VCaP (cell line): Measurements from ENCODE around the gene RGP1.

ENCODE experiments used
- H3K27ac ChIP-seq: fragments of 450-650 bp; 2 replicates; pipeline ENCODE4 v1.5.1; 2017
- TF ChIP-seq, protein P1 (sequence below): fragments of 450-650 bp; conservative IDR thresholded peaks from 2 replicates; pipeline ENCODE4 v1.5.1; 2017; ENCODE audit warnings: mild to moderate bottlenecking, moderate library complexity

RGP1 gene

GRCh38 chr9:35774907-35775635, 26.0 kb downstream of the RGP1 start:
- TF ChIP-seq, protein P1, sequence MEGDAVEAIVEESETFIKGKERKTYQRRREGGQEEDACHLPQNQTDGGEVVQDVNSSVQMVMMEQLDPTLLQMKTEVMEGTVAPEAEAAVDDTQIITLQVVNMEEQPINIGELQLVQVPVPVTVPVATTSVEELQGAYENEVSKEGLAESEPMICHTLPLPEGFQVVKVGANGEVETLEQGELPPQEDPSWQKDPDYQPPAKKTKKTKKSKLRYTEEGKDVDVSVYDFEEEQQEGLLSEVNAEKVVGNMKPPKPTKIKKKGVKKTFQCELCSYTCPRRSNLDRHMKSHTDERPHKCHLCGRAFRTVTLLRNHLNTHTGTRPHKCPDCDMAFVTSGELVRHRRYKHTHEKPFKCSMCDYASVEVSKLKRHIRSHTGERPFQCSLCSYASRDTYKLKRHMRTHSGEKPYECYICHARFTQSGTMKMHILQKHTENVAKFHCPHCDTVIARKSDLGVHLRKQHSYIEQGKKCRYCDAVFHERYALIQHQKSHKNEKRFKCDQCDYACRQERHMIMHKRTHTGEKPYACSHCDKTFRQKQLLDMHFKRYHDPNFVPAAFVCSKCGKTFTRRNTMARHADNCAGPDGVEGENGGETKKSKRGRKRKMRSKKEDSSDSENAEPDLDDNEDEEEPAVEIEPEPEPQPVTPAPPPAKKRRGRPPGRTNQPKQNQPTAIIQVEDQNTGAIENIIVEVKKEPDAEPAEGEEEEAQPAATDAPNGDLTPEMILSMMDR = no peak
- H3K27ac ChIP-seq = no peak overlapping the region

GRCh38 chr9:35776018-35776417, 26.9 kb downstream of the RGP1 start:
- TF ChIP-seq, protein P1 = no peak
- no peak overlapping the region for H3K27ac ChIP-seq

GRCh38 chr9:35778496-35778895, 29.4 kb downstream of the RGP1 start:
- H3K27ac ChIP-seq = no peak overlapping the region
- TF ChIP-seq, protein P1 = no peak

- TF ChIP-seq, protein P1 = no peak
- H3K27ac ChIP-seq = no peak overlapping the region
Observed at GRCh38 chr9:35781066-35781465, 32.0 kb downstream of the RGP1 start.

DNA sequence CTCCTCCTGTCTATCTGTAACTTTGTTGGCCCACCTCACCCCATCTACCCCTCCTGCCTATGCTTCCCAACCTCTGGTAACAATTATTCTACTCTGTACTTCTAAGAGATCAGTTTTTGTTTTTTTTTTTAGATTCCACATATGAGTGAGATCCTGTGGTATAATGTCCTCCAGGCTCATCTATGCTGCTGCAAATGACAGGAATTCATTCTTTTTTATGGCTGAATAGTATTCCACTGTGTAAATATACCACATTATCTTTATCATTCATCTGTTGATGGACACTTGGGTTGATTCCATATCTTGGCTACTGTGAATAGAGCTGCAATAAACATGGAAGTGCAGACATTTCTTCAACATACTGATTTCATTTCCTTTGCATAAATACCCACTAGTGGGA, 34.3 kb downstream of the RGP1 start:
- no peak overlapping the region for H3K27ac ChIP-seq
- TF ChIP-seq, protein P1 = no peak

DNA sequence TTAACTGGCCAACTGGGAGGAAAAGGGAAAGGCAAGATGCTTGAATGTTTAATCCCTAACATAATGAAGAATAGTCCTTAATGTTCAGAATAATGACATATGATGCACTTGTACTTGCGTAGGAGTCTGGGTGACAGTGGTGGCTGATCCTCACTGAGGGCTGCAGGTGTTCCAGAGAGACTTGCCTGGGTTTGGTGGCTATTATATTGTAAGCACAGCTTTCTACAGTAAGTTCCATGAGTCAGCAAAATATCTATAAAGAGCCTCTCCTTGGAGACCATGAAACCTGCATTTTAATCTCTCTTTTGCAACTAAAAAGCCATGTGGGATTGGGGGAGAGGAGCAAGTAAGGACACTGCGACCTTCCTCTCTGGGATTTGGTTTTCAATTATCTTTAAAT, 40.5 kb downstream of the RGP1 start:
- TF ChIP-seq, protein P1 = no peak

GRCh38 chr9:35790025-35790384, 40.9 kb downstream of the RGP1 start:
- no peak overlapping the region for H3K27ac ChIP-seq
- TF ChIP-seq, protein P1 = no peak

More for the DNA sequence above, 40.5 kb downstream of the RGP1 start:
- no peak overlapping the region for H3K27ac ChIP-seq
